Activated T-cell treated with anti-CD3 and anti-CD28 coated beads for 1 hour (primary cell): ENCODE measurements around the gene OR5K4.
"Not testable (repeated sequence)": the region's sequence is repeated elsewhere in the genome, so short reads cannot be mapped to it uniquely, and the experiment has no call there.

Source experiments
- DNase-seq: peaks from one replicate; pipeline ENCODE4 v3.0.0-alpha.2; 2020; ENCODE audit warnings: low read depth

Gene OR5K4

GRCh38 chr3:98371853-98372252, 18.2 kb downstream of the OR5K4 start:
- DNase-seq = no peak

GRCh38 chr3:98372445-98372844, 18.8 kb downstream of the OR5K4 start:
- no peak for DNase-seq

- no peak for DNase-seq
Observed at GRCh38 chr3:98376631-98377030, 23.0 kb downstream of the OR5K4 start.

- no peak for DNase-seq
Observed at GRCh38 chr3:98388147-98388546, 34.5 kb downstream of the OR5K4 start.

- no peak for DNase-seq
Observed at GRCh38 chr3:98390366-98390765, 36.7 kb downstream of the OR5K4 start, which contains the start of gene OR5K3. Gene OR5K3 (plus strand): TSS chr3:98390666. CDS start chr3:98390666, 0 bp downstream.

GRCh38 chr3:98395101-98395500, 41.4 kb downstream of the OR5K4 start:
- no peak for DNase-seq

- DNase-seq = not testable (repeated sequence)
Observed at GRCh38 chr3:98396482-98396881, 42.8 kb downstream of the OR5K4 start.

- no peak for DNase-seq
Observed at GRCh38 chr3:98398513-98398912, 44.9 kb downstream of the OR5K4 start.

GRCh38 chr3:98402507-98402906, 48.9 kb downstream of the OR5K4 start:
- DNase-seq = no peak

GRCh38 chr3:98404010-98404409, 50.4 kb downstream of the OR5K4 start:
- no peak for DNase-seq
